AG04450 (cell line): ENCODE results near the gene XYLT1. TPM values are rescaled to one million over a fixed set of nuclear protein-coding genes. Genes with fewer than 3 reads are reported as not detected.

Source experiments
- CTCF ChIA-PET: fragments of 300-600, 350-600 bp; formaldehyde crosslinking; extraction: SDS; loops from one replicate; lab custom pipeline; 2022; ENCODE audit warnings: antibody characterized with exemption, inconsistent platforms; lab: Charles Lee
- POLR2A ChIA-PET: fragments of 350-600 bp; formaldehyde crosslinking; extraction: SDS; loops from one replicate; lab custom pipeline; 2021; ENCODE audit warnings: antibody characterized with exemption, inconsistent platforms; lab: Yijun Ruan, JAX
- DNase-seq: peaks from one replicate; pipeline ENCODE4 v3.0.0-alpha.2; 2011; ENCODE audit warnings: low read depth, low spot score
- H3K27ac ChIP-seq: one replicate; pipeline ENCODE4 v1.5.1; 2012; ENCODE audit warnings: low read depth, low read length, control low read depth
- H3K27me3 ChIP-seq: one replicate; pipeline ENCODE4 v1.6.0; 2012; ENCODE audit warnings: low read length; ENCODE audit not compliant: control insufficient read depth, insufficient read depth
- H3K4me3 ChIP-seq: 2 replicates; pipeline ENCODE4 v1.5.1; 2011; ENCODE audit warnings: mild to moderate bottlenecking, low read depth, low read length, control low read depth
- H3K9me3 ChIP-seq: 2 replicates; pipeline ENCODE4 v1.5.1; 2012; ENCODE audit warnings: low read length; ENCODE audit not compliant: control insufficient read depth, insufficient read depth
- CTCF ChIP-seq: IDR thresholded peaks from 2 replicates; pipeline ENCODE4 v1.5.1; 2011; ENCODE audit warnings: low read depth, low read length, control low read depth, inconsistent platforms
- polyA plus RNA-seq: library from polyadenylated mRNA; depleted of rRNA; stranded (reverse); fragments of >200 nt; gene quantifications from 2 replicates; pipeline ENCODE4 v1.2.3, GENCODE V29; 2011

Gene XYLT1
- polyA plus RNA-seq, 1 experiment = 6.7 TPM

- DNase-seq = no peak
- POLR2A ChIA-PET = no interaction called here
Measured at GRCh38 chr16:17233318-17234002, 237.3 kb downstream of the XYLT1 start.

GRCh38 chr16:17232487-17232886, 238.3 kb downstream of the XYLT1 start:
- CTCF ChIA-PET = no interaction called here
- no peak for TF ChIP-seq CTCF
- POLR2A ChIA-PET = interaction anchor here (0.6 kb wide), 1 partner anchor 35 kb away, joined by 3 read pairs; no protein-coding TSS in a partner anchor
- Histone ChIP-seq H3K9me3 (no peaks in the 10 kb centered on the region), H3K27me3 (no peaks in the 10 kb centered on the region), H3K27ac (no peak overlapping the region), H3K4me3 (no peak overlapping the region)
- DNase-seq = no peak

More at GRCh38 chr16:17233318-17234002, 237.3 kb downstream of the XYLT1 start:
- no peaks in the 10 kb centered on the region for H3K9me3 ChIP-seq
- CTCF ChIA-PET = no interaction called here
- no peak for TF ChIP-seq CTCF
- H3K4me3 ChIP-seq = no peak overlapping the region
- H3K27me3 ChIP-seq = no peaks in the 10 kb centered on the region
- no peak overlapping the region for H3K27ac ChIP-seq

- no peak overlapping the region for H3K4me3 ChIP-seq
- no peak for DNase-seq
- ChIA-PET POLR2A (no interaction called here), CTCF (no interaction called here)
- TF ChIP-seq CTCF = no peak
- no peak overlapping the region for H3K27ac ChIP-seq
- H3K27me3 ChIP-seq = no peaks in the 10 kb centered on the region
- no peaks in the 10 kb centered on the region for H3K9me3 ChIP-seq
Measured at GRCh38 chr16:17231972-17232371, 238.8 kb downstream of the XYLT1 start.

- ChIA-PET POLR2A (no interaction called here), CTCF (no interaction called here)
- H3K27ac ChIP-seq = no peak overlapping the region
- no peak for TF ChIP-seq CTCF
- no peak overlapping the region for H3K4me3 ChIP-seq
- no peaks in the 10 kb centered on the region for H3K9me3 ChIP-seq
- H3K27me3 ChIP-seq = no peaks in the 10 kb centered on the region
- DNase-seq = no peak
Measured at GRCh38 chr16:17230932-17231581, 239.7 kb downstream of the XYLT1 start.

GRCh38 chr16:17229766-17230165, 241.0 kb downstream of the XYLT1 start:
- H3K27ac ChIP-seq = no peak overlapping the region
- no peak for TF ChIP-seq CTCF
- POLR2A ChIA-PET = no interaction called here
- no peak for DNase-seq
- no peaks in the 10 kb centered on the region for H3K27me3 ChIP-seq
- H3K4me3 ChIP-seq = no peak overlapping the region
- no peaks in the 10 kb centered on the region for H3K9me3 ChIP-seq
- CTCF ChIA-PET = no interaction called here
